ENCODE data around the gene CCDC127.

GRCh38 chr5:156411-157072, 61.4 kb downstream of the CCDC127 start:
- TF ChIP-seq POLR2A (IDR thresholded peaks at IDR 0.05; ENCODE audit: low read depth, low read length) (no peak), TAF1 (IDR thresholded peaks at IDR 0.05; ENCODE audit: low read depth, low read length) (no peak), POLR2AphosphoS5 (IDR thresholded peaks at IDR 0.05; ENCODE audit: low read depth, low read length) (no peak), SPI1 (IDR thresholded peaks at IDR 0.05; ENCODE audit: low read depth, low read length) (no peak), PAX5 (IDR thresholded peaks at IDR 0.05; ENCODE audit: insufficient read depth, low read length, severe bottlenecking) (no peak), POU2F2 (IDR thresholded peaks at IDR 0.05; ENCODE audit: low read depth, low read length) (no peak)

Measured in GM12891 (cell line).